Fibroblast of mammary gland (primary cell): ENCODE measurements around the gene DNMBP.

Experiments used
- DNase-seq: peaks from one replicate; pipeline ENCODE4 v3.0.0-alpha.2; 2010; ENCODE audit warnings: low read depth
- H3K4me3 ChIP-seq: 2 replicates; pipeline ENCODE4 v1.5.1; 2011; ENCODE audit warnings: low read depth, mild to moderate bottlenecking, low read length, moderate library complexity; ENCODE audit not compliant: control insufficient read depth
- CTCF ChIP-seq: conservative IDR thresholded peaks from 2 replicates; pipeline ENCODE4 v1.5.1; 2011; ENCODE audit warnings: low read depth, low read length, inconsistent platforms; ENCODE audit not compliant: control insufficient read depth, insufficient read depth

DNMBP gene

GRCh38 chr10:99930731-99931550 lies 78.8 kb downstream of the DNMBP start:
- H3K4me3 ChIP-seq, result no peak overlapping the region
- TF ChIP-seq CTCF, result no peak
- no peak for DNase-seq

GRCh38 chr10:99929360-99929759 lies 80.4 kb downstream of the DNMBP start:
- no peak overlapping the region for H3K4me3 ChIP-seq
- TF ChIP-seq CTCF, result no peak
- DNase-seq, result no peak

- no peak for TF ChIP-seq CTCF
- no peak for DNase-seq
- no peak overlapping the region for H3K4me3 ChIP-seq
Measured at GRCh38 chr10:99927721-99928280, 81.9 kb downstream of the DNMBP start.

- no peak overlapping the region for H3K4me3 ChIP-seq
- no peak for TF ChIP-seq CTCF
- peak; percentile 66 for DNase-seq
Measured at GRCh38 chr10:99926925-99927720, 82.6 kb downstream of the DNMBP start.

GRCh38 chr10:99924451-99925255 lies 85.1 kb downstream of the DNMBP start:
- no peak for DNase-seq
- no peak for TF ChIP-seq CTCF
- no peak overlapping the region for H3K4me3 ChIP-seq

- TF ChIP-seq CTCF, result no peak
- no peak overlapping the region for H3K4me3 ChIP-seq
- DNase-seq, result peak; percentile 31
Measured at GRCh38 chr10:99921948-99922347, 87.8 kb downstream of the DNMBP start.
